ENCODE results near the gene IFNL4. TPM values are rescaled to one million over a fixed set of nuclear protein-coding genes. Genes with fewer than 3 reads are reported as not detected.
A peak's percentile ranks its signal among the peaks of the same experiment; 100 is the strongest.

IFNL4 gene
- total RNA-seq, 8 experiments from 2014 or later = 0.14 to 0.19 (median 0.17) TPM; not detected in 5

- no peak for ATAC-seq (replicated peaks in 6 of 8)
- Histone ChIP-seq H3K4me1 (replicated peaks in 1 of 2) (no peaks in the 10 kb centered on the region), H3K4me3 (no peak overlapping the region), H3K27ac (no peak overlapping the region)
- 17 to 80% (median 41%) methylated on average over 1 to 5 of the region's 6 CpGs; no CpG with 5 or more reads in 1 of the 10 experiments for WGBS, 10 experiments
- in situ Hi-C loops (cut with MboI; ENCODE audit: low pct_unique_long_range_greater_than_20kb in 2 of 9, low sequenced_read_pairs in 9 of 9, unreplicated experiment in 9 of 9) = no loop called here
Measured at GRCh38 chr19:39207293-39207836, 41.3 kb downstream of the IFNL4 start.

DNA sequence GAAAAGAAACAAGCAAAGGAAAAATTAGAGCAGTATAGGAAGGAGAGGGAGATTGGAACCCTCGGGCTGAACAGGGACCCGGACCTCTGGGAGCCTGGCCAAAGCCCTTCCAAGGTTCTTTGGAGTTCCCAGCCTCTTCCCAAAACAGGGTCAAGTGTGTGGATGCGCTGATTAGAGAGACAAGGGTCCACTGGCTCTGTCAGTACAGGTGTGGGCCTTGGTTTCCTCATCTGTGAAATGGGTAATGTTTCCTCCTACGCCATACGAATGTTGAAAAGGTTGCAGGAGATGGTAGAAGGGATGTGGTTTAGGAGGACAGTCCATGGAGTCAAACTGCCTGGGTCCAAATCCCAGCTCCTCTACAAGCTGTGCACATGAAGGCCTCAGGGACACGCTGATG lies 42.5 kb downstream of the IFNL4 start:
- Histone ChIP-seq H3K4me1 (replicated peaks in 1 of 2) (no peaks in the 10 kb centered on the region), H3K27ac (no peak overlapping the region), H3K4me3 (no peak overlapping the region)
- in situ Hi-C loops (cut with MboI; ENCODE audit: low pct_unique_long_range_greater_than_20kb in 2 of 9, low sequenced_read_pairs in 9 of 9, unreplicated experiment in 9 of 9) = no loop called here
- ATAC-seq (replicated peaks in 6 of 8) = no peak
- WGBS, 10 experiments = 33 to 90% (median 71%) methylated on average over 1 to 6 of the region's 6 CpGs

DNA sequence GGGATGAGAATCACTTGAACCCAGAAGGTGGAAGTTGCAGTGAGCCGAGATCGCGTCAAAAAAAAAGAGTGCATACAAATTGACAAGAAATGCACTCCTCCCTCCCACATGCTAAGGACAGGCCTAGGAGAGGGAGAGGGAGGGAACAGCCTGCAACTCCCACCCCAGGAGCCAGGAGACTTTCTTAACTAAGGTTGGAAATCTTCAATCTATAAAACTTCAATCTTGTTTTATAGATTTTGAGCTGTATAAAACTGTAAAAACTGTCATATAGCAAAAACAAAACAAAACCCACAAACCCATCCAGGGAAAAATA lies 43.2 kb downstream of the IFNL4 start:
- no peak overlapping the region for H3K27ac ChIP-seq
- H3K4me1 ChIP-seq (replicated peaks in 1 of 2) = no peaks in the 10 kb centered on the region
- H3K4me3 ChIP-seq = no peak overlapping the region
- in situ Hi-C loops (cut with MboI; ENCODE audit: low pct_unique_long_range_greater_than_20kb in 2 of 9, low sequenced_read_pairs in 9 of 9, unreplicated experiment in 9 of 9) = no loop called here
- WGBS, 10 experiments = 57 to 91% (median 80%) methylated on average over 1 to 3 of the region's 3 CpGs; no CpG with 5 or more reads in 3 of the 10 experiments
- no peak for ATAC-seq (replicated peaks in 6 of 8)

GRCh38 chr19:39203372-39204341 lies 45.0 kb downstream of the IFNL4 start, which contains the start of gene SYCN:
SYCN (minus strand) TSS chr19:39204263; CDS start chr19:39204254, 9 bp downstream.
- no peak within 1 kb of the TSS for H3K4me3 ChIP-seq
- peaks cover 2 to 6% of the 10 kb centered on the region in 2 donors for H3K4me1 ChIP-seq (replicated peaks in 1 of 2)
- H3K27ac ChIP-seq = no peak within 1 kb of the TSS
- WGBS, 10 experiments = 0 to 15% (median 14%) methylated on average over 3 to 16 of the region's 57 CpGs; no CpG with 5 or more reads in 7 of the 10 experiments
- ATAC-seq (replicated peaks in 6 of 8) = no peak
- in situ Hi-C loops (cut with MboI; ENCODE audit: low pct_unique_long_range_greater_than_20kb in 2 of 9, low sequenced_read_pairs in 9 of 9, unreplicated experiment in 9 of 9) = no loop called here

GRCh38 chr19:39202998-39203355 lies 45.7 kb downstream of the IFNL4 start:
- in situ Hi-C loops (cut with MboI; ENCODE audit: low pct_unique_long_range_greater_than_20kb in 2 of 9, low sequenced_read_pairs in 9 of 9, unreplicated experiment in 9 of 9) = no loop called here

GRCh38 chr19:39200803-39201115 lies 47.9 kb downstream of the IFNL4 start:
- ATAC-seq (replicated peaks in 6 of 8) = no peak
- in situ Hi-C loops (cut with MboI; ENCODE audit: low pct_unique_long_range_greater_than_20kb in 2 of 9, low sequenced_read_pairs in 9 of 9, unreplicated experiment in 9 of 9) = no loop called here

More at GRCh38 chr19:39202998-39203355, 45.7 kb downstream of the IFNL4 start:
- Histone ChIP-seq H3K4me1 (replicated peaks in 1 of 2) (peaks cover 2 to 7% of the 10 kb centered on the region in 2 donors), H3K27ac (no peak overlapping the region), H3K4me3 (no peak overlapping the region)
- ATAC-seq (replicated peaks in 6 of 8) = no peak
- WGBS, 10 experiments = no CpG with 5 or more reads among the region's 1 CpG

DNA sequence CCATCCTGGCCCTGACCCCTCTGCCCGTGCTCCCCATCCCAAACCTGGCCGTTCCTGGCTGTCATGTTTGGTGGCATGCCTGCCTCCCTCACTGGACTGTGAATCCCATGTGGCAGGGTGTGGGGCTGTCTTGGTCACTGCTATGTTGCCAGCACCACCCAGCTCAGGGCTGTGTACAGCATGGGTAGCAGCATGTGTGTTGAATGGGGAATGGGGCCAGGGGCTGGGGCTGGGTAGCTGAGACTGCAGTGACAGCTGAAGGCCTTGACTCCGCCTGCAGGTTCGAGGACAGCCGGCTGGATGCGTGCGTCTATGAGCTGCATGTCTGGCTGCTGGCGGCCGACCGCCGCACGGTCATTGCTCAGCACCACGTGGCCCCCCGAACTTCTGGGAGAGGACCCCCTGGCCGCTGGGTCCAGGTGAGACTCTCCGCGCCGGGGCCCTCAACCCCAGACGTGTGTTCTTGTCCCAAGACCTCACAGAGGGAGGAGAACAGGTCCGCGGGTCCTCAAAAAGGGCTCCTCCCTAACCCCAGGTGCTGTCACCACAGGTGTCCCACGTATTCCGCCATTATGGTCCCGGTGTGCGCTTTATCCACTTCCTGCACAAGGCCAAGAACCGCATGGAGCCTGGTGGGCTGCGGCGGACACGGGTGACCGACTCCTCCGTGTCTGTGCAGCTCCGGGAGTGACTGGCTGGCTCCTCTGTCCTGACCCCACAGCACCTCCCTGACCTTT lies 48.4 kb downstream of the IFNL4 start:
- ATAC-seq (replicated peaks in 6 of 8) = peak in 1 of 8 experiments; percentile 10
- no peak overlapping the region for H3K4me3 ChIP-seq
- in situ Hi-C loops (cut with MboI; ENCODE audit: low pct_unique_long_range_greater_than_20kb in 2 of 9, low sequenced_read_pairs in 9 of 9, unreplicated experiment in 9 of 9) = no loop called here
- H3K4me1 ChIP-seq (replicated peaks in 1 of 2) = peaks cover 2 to 10% of the 10 kb centered on the region in 2 donors
- no peak overlapping the region for H3K27ac ChIP-seq
- 40 to 90% methylated on average over 1 to 2 of the region's 32 CpGs; no CpG with 5 or more reads in 8 of the 10 experiments for WGBS, 10 experiments

More at GRCh38 chr19:39200803-39201115, 47.9 kb downstream of the IFNL4 start:
- 40% methylated on average over 1 of the region's 3 CpGs; no CpG with 5 or more reads in 9 of the 10 experiments for WGBS, 10 experiments
- Histone ChIP-seq H3K27ac (no peak overlapping the region), H3K4me3 (no peak overlapping the region), H3K4me1 (replicated peaks in 1 of 2) (peaks cover 2 to 10% of the 10 kb centered on the region in 2 donors)

DNA sequence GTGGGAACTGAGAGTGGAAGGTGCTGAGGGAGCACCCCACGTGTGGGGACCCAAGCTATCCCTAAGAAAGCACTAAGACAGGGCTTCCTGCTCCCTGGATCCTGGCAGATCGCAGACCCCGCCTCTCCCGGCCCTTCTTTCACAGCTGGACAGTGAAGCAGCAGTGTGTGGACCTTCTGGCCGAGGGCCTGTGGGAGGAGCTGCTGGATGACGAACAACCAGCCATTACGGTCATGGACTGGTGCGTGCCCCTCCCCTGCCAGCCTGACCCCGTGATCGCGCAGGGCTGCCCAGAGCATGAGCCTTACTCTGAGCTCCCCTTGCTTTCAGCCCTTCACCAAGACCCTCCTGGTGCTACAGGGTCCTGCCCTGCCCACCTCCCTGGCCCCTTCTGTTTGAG lies 49.6 kb downstream of the IFNL4 start:
- Histone ChIP-seq H3K4me1 (replicated peaks in 1 of 2) (peaks cover 2 to 10% of the 10 kb centered on the region in 2 donors), H3K4me3 (no peak overlapping the region), H3K27ac (no peak overlapping the region)
- 0 to 50% (median 16%) methylated on average over 2 to 10 of the region's 11 CpGs; no CpG with 5 or more reads in 3 of the 10 experiments for WGBS, 10 experiments
- in situ Hi-C loops (cut with MboI; ENCODE audit: low pct_unique_long_range_greater_than_20kb in 2 of 9, low sequenced_read_pairs in 9 of 9, unreplicated experiment in 9 of 9) = no loop called here
- ATAC-seq (replicated peaks in 6 of 8) = peak; percentile 83 to 97 (median 95)

DNA sequence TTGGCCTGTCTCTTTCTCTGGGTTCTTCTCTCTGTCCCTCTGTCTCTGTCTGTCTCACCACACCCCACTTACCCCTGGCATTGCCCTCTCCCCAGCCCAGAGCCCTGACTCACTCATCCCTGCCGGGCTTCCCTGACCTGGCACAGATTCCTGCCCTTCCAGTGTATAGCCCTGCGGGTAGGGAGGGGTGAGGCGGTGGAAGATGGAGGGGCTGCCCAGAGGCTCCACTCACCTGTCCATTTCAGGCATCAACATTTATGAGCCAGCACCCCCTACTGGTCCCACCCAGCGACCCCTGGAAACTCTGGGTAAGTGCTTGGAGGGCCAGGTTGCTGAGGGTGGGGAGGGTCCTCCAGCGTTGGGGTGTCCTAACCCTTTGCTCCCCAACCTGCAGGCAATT lies 50.8 kb downstream of the IFNL4 start:
- in situ Hi-C loops (cut with MboI; ENCODE audit: low pct_unique_long_range_greater_than_20kb in 2 of 9, low sequenced_read_pairs in 9 of 9, unreplicated experiment in 9 of 9) = no loop called here
- Histone ChIP-seq H3K4me3 (no peak overlapping the region), H3K27ac (no peak overlapping the region), H3K4me1 (replicated peaks in 1 of 2) (peaks cover 2 to 10% of the 10 kb centered on the region in 2 donors)
- 80% methylated on average over 1 of the region's 5 CpGs; no CpG with 5 or more reads in 9 of the 10 experiments for WGBS, 10 experiments
- ATAC-seq (replicated peaks in 6 of 8) = no peak

- Histone ChIP-seq H3K27ac (no peak within 1 kb of the TSS), H3K4me1 (replicated peaks in 1 of 2) (peaks cover 2 to 10% of the 10 kb centered on the region in 2 donors), H3K4me3 (peak within 1 kb of the TSS in 1 of 5 donors; percentile 6)
- peak in 4 of 8 experiments; percentile 5 to 20 (median 16) for ATAC-seq (replicated peaks in 6 of 8)
- in situ Hi-C loops (cut with MboI; ENCODE audit: low pct_unique_long_range_greater_than_20kb in 2 of 9, low sequenced_read_pairs in 9 of 9, unreplicated experiment in 9 of 9) = no loop called here
- 3 to 17% (median 5%) methylated on average over 2 to 12 of the region's 51 CpGs; no CpG with 5 or more reads in 5 of the 10 experiments for WGBS, 10 experiments
Measured at GRCh38 chr19:39196860-39197562, 51.6 kb downstream of the IFNL4 start, which contains the start of gene NCCRP1. NCCRP1 (plus strand) TSS chr19:39196964; CDS start chr19:39196983, 19 bp downstream.

DNA sequence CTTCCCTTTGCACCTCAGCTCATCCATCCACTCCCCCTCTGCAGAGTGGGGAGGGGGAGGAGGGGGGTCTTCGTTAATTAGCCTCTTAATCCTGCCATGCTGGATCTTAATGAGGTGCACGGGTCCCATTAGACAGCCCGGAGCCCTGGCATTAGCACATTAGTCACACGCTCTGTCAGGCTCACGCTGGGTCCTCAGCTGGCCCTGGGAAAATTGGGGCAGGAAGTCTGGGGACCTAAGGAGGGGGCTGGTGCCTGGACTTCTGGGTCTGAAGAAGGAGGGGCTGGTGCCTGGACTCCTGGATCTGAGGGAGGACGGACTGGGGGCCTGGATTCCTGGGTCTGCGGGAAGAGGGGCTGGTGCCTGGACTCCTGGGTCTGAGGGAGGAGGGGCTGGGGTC lies 52.3 kb downstream of the IFNL4 start:
- Histone ChIP-seq H3K27ac (no peak overlapping the region), H3K4me1 (replicated peaks in 1 of 2) (peaks cover 2 to 10% of the 10 kb centered on the region in 2 donors), H3K4me3 (no peak overlapping the region)
- in situ Hi-C loops (cut with MboI; ENCODE audit: low pct_unique_long_range_greater_than_20kb in 2 of 9, low sequenced_read_pairs in 9 of 9, unreplicated experiment in 9 of 9) = no loop called here
- WGBS, 10 experiments = 0% methylated on average over 1 of the region's 7 CpGs; no CpG with 5 or more reads in 9 of the 10 experiments
- no peak for ATAC-seq (replicated peaks in 6 of 8)
